ENCODE data around the gene FBXO36. TPM values are rescaled to one million over a fixed set of nuclear protein-coding genes. Genes with fewer than 3 reads are reported as not detected.

Gene FBXO36
- total and polyA plus RNA-seq, 2 of the 13 experiments (the other 11 are each of a cell fraction or from before 2014, with no cell fraction given): 2.8 TPM

GRCh38 chr2:229921892-229922448 is 333 bp upstream of the FBXO36 start, which contains the start of gene TRIP12 (continued):
- peak; percentile 36; the same call in 1 of the 2 replicates for TF ChIP-seq ZNF530 (CRISPR knock-in tag; IDR thresholded peaks at IDR 0.05; ENCODE audit: low read depth)
- TF ChIP-seq SP1 (IDR thresholded peaks at IDR 0.05): no peak
- TF ChIP-seq SP1 (CRISPR knock-in tag; IDR thresholded peaks at IDR 0.05): peak; percentile 86; the same call in 1 of the 2 replicates
- TF ChIP-seq ZNF788 (CRISPR knock-in tag; IDR thresholded peaks at IDR 0.05; ENCODE audit: borderline replicate concordance): peak; percentile 80; the same call in 1 of the 2 replicates
- 0 out of 2 replicates have a peak, but pooled peaks have one; percentile 69 for TF ChIP-seq ZNF75D (CRISPR knock-in tag; IDR thresholded peaks at IDR 0.05; ENCODE audit: borderline replicate concordance)
- peak; percentile 100 for TF ChIP-seq ZNF839 (CRISPR knock-in tag; IDR thresholded peaks at IDR 0.05; ENCODE audit: borderline replicate concordance)
- TF ChIP-seq HOXA9 (CRISPR knock-in tag; IDR thresholded peaks at IDR 0.05; ENCODE audit: borderline replicate concordance): no peak
- TF ChIP-seq CREB3 (CRISPR knock-in tag; IDR thresholded peaks at IDR 0.05): no peak
- 0 out of 2 replicates have a peak, but pooled peaks have one; percentile 49 for TF ChIP-seq ARHGAP35 (CRISPR knock-in tag; IDR thresholded peaks at IDR 0.05; ENCODE audit: borderline replicate concordance)
- peak; percentile 61; the same call in 1 of the 2 replicates for TF ChIP-seq GMEB1 (CRISPR knock-in tag; IDR thresholded peaks at IDR 0.05; ENCODE audit: borderline replicate concordance)
- TF ChIP-seq HINFP (CRISPR knock-in tag; IDR thresholded peaks at IDR 0.05; ENCODE audit: low read depth): peak; percentile 86
- peak; percentile 75 to 89 for TF ChIP-seq HMGXB4 (CRISPR knock-in tag; IDR thresholded peaks at IDR 0.05; ENCODE audit: borderline replicate concordance in 1 of 2, low read depth in 1 of 2)
- TF ChIP-seq ZMYM3 (CRISPR knock-in tag; IDR thresholded peaks at IDR 0.05): peak; percentile 18; the same call in 1 of the 2 replicates
- peak; percentile 76 for TF ChIP-seq RARA (CRISPR knock-in tag; IDR thresholded peaks at IDR 0.05)
- TF ChIP-seq KLF12 (CRISPR knock-in tag; IDR thresholded peaks at IDR 0.05; ENCODE audit: borderline replicate concordance): peak; percentile 49; the same call in 1 of the 2 replicates
- peak; percentile 59 for TF ChIP-seq CBFB (CRISPR knock-in tag; IDR thresholded peaks at IDR 0.05)
- 0 out of 2 replicates have a peak, but pooled peaks have one; percentile 42 for TF ChIP-seq GATA4 (IDR thresholded peaks at IDR 0.05; ENCODE audit: borderline replicate concordance, low read depth)

Measured in HepG2 (cell line).